Breast epithelium (tissue), 4 donors: ENCODE measurements around the gene ABL2. TPM values are rescaled to one million over a fixed set of nuclear protein-coding genes. Genes with fewer than 3 reads are reported as not detected.
A peak's percentile ranks its signal among the peaks of the same experiment; 100 is the strongest.
"Not testable (repeated sequence)": the region's sequence is repeated elsewhere in the genome, so short reads cannot be mapped to it uniquely, and the experiment has no call there.

ENCODE experiments used
- DNase-seq, 2 donors: peaks; one replicate each; pipeline ENCODE4 v3.0.0-alpha.2; 2019; ENCODE audit warnings: low spot score in 2 of 2
- H3K27ac ChIP-seq, 2 donors: fragments of 200-600 bp; sonication (generic) in 1 of 2; one replicate each; pipeline ENCODE4 v1.5.1; 2016 to 2019; ENCODE audit warnings: mild to moderate bottlenecking in 1 of 2
- H3K27me3 ChIP-seq, 2 donors: fragments of 200-600 bp; sonication (generic) in 1 of 2; one replicate each; pipeline versions ENCODE4 v1.5.1 to v1.6.0; 2017 to 2019; ENCODE audit warnings: control low read depth in 1 of 2, mild to moderate bottlenecking in 1 of 2
- H3K36me3 ChIP-seq: fragments of 200-600 bp; one replicate; pipeline ENCODE4 v1.5.1; 2019
- H3K4me1 ChIP-seq, 2 donors: fragments of 200-600 bp; sonication (generic); one replicate each; pipeline ENCODE4 v1.5.1; 2016 to 2019; ENCODE audit warnings: control low read depth in 1 of 2
- H3K4me3 ChIP-seq, 3 donors: fragments of 200-600 bp; sonication (generic); 1 replicate in 2 of 3; 2 replicates in 1 of 3; pipeline ENCODE4 v1.5.1; 2016 to 2019; ENCODE audit warnings: mild to moderate bottlenecking in 3 of 3, moderate library complexity in 2 of 3
- H3K9me3 ChIP-seq, 2 donors: fragments of 200-600 bp; sonication (generic) in 1 of 2; one replicate each; pipeline ENCODE4 v1.5.1; 2016 to 2019; ENCODE audit warnings: control low read depth in 1 of 2
- POLR2A ChIP-seq: fragments of 450-650 bp; IDR thresholded peaks from one replicate; pipeline ENCODE4 v1.6.1; 2016; ENCODE audit warnings: antibody characterized with exemption, mild to moderate bottlenecking, moderate library complexity
- POLR2AphosphoS5 ChIP-seq, 3 donors: sonication (generic); formaldehyde crosslinking; IDR thresholded peaks; one replicate each; pipeline ENCODE4 v1.6.1; 2017; ENCODE audit warnings: antibody characterized with exemption in 3 of 3
- intact Hi-C: fragments of 100-400 bp; cut with DNase I; formaldehyde crosslinking; loops from one replicate; pipeline ENCODE4 v1.15.1; 2023; ENCODE audit warnings: low total_unique reads
- total RNA-seq, 3 donors: library from RNA; depleted of rRNA; stranded (reverse); fragments of >200 nt; gene quantifications; one replicate each; pipeline ENCODE4 v1.1.0, GENCODE V29; 2016
- TF ChIP-seq, protein P1 (sequence below), 3 donors: fragments of 450-650 bp; IDR thresholded peaks; one replicate each; pipeline ENCODE4 v1.5.1; 2016 to 2017; ENCODE audit warnings: antibody characterized with exemption in 3 of 3, mild to moderate bottlenecking in 3 of 3, moderate library complexity in 3 of 3

The ABL2 gene
- total RNA-seq, 3 donors from 2014 or later: 23.9 to 27.4 (median 24.3) TPM

DNA sequence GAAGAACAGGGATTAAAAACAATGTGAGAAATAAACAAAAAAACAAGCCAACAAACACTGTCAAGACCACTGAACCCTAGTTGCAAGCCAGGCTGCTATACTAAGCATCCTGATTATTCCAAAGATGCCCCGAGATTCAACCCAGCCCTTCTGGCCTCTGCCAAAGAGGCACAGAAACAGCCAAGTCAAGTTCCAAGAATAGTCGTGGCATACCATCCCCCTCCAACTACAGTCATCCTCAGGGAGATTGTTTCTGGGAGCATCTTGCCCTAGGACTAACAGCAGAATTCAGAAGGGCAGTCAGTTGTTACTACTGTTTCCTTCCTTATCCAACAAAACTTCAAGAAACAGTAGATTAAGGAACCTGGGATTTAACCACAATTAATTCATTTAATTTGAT is 52.3 kb downstream of the ABL2 start:
- intact Hi-C loops: no loop called here
- Histone ChIP-seq H3K27ac (no peak overlapping the region), H3K9me3 (no peaks in the 10 kb centered on the region), H3K36me3 (no peaks in the 10 kb centered on the region), H3K27me3 (no peaks in the 10 kb centered on the region), H3K4me1 (peaks cover 0 to 4% of the 10 kb centered on the region in 2 donors), H3K4me3 (no peak overlapping the region)
- TF ChIP-seq POLR2AphosphoS5 (IDR thresholded peaks at IDR 0.05) (no peak), POLR2A (no peak)
- TF ChIP-seq, protein P1, sequence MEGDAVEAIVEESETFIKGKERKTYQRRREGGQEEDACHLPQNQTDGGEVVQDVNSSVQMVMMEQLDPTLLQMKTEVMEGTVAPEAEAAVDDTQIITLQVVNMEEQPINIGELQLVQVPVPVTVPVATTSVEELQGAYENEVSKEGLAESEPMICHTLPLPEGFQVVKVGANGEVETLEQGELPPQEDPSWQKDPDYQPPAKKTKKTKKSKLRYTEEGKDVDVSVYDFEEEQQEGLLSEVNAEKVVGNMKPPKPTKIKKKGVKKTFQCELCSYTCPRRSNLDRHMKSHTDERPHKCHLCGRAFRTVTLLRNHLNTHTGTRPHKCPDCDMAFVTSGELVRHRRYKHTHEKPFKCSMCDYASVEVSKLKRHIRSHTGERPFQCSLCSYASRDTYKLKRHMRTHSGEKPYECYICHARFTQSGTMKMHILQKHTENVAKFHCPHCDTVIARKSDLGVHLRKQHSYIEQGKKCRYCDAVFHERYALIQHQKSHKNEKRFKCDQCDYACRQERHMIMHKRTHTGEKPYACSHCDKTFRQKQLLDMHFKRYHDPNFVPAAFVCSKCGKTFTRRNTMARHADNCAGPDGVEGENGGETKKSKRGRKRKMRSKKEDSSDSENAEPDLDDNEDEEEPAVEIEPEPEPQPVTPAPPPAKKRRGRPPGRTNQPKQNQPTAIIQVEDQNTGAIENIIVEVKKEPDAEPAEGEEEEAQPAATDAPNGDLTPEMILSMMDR (IDR thresholded peaks at IDR 0.05): no peak
- no peak for DNase-seq

- intact Hi-C loops: no loop called here
- Histone ChIP-seq H3K4me1 (peaks cover 0 to 4% of the 10 kb centered on the region in 2 donors), H3K9me3 (no peaks in the 10 kb centered on the region), H3K27me3 (no peaks in the 10 kb centered on the region), H3K36me3 (no peaks in the 10 kb centered on the region), H3K27ac (peak overlapping the region; percentile 77 to 78), H3K4me3 (no peak overlapping the region)
- peak in 1 of 2 donors; percentile 76 for DNase-seq
- peak in 2 of 3 donors; percentile 35 to 39 for TF ChIP-seq POLR2AphosphoS5 (IDR thresholded peaks at IDR 0.05)
- TF ChIP-seq, protein P1 (IDR thresholded peaks at IDR 0.05): no peak
- TF ChIP-seq POLR2A: no peak
Observed at GRCh38 chr1:179175011-179175841, 54.3 kb downstream of the ABL2 start.

- DNase-seq, H3K9me3 ChIP-seq, H3K27ac ChIP-seq, H3K4me3 ChIP-seq, H3K4me1 ChIP-seq, H3K36me3 ChIP-seq, intact Hi-C loops, H3K27me3 ChIP-seq: not testable (repeated sequence)
Observed at GRCh38 chr1:179170468-179170770, 59.1 kb downstream of the ABL2 start.

GRCh38 chr1:179169616-179170467 is 59.6 kb downstream of the ABL2 start:
- Histone ChIP-seq H3K27ac (peak overlapping the region in 1 of 2 donors; percentile 70), H3K4me3 (no peak overlapping the region), H3K27me3 (no peaks in the 10 kb centered on the region), H3K36me3 (no peaks in the 10 kb centered on the region), H3K4me1 (peaks cover 0 to under 1% of the 10 kb centered on the region in 2 donors), H3K9me3 (no peaks in the 10 kb centered on the region)
- TF ChIP-seq, protein P1 (IDR thresholded peaks at IDR 0.05): no peak
- TF ChIP-seq POLR2AphosphoS5 (IDR thresholded peaks at IDR 0.05): no peak
- TF ChIP-seq POLR2A: no peak
- DNase-seq: no peak
- intact Hi-C loops: no loop called here

GRCh38 chr1:179168536-179168935 is 60.9 kb downstream of the ABL2 start:
- Histone ChIP-seq H3K9me3 (no peaks in the 10 kb centered on the region), H3K4me1 (no peaks in the 10 kb centered on the region), H3K27ac (no peak overlapping the region), H3K4me3 (no peak overlapping the region), H3K27me3 (no peaks in the 10 kb centered on the region), H3K36me3 (no peaks in the 10 kb centered on the region)
- no peak for DNase-seq
- no peak for TF ChIP-seq POLR2A
- TF ChIP-seq, protein P1 (IDR thresholded peaks at IDR 0.05): no peak
- TF ChIP-seq POLR2AphosphoS5 (IDR thresholded peaks at IDR 0.05): no peak
- intact Hi-C loops: no loop called here
